ENCODE results near the gene DTNA.
A peak's percentile ranks its signal among the peaks of the same experiment; 100 is the strongest.
"Not testable (repeated sequence)": the region's sequence is repeated elsewhere in the genome, so short reads cannot be mapped to it uniquely, and the experiment has no call there.

DTNA gene

DNA sequence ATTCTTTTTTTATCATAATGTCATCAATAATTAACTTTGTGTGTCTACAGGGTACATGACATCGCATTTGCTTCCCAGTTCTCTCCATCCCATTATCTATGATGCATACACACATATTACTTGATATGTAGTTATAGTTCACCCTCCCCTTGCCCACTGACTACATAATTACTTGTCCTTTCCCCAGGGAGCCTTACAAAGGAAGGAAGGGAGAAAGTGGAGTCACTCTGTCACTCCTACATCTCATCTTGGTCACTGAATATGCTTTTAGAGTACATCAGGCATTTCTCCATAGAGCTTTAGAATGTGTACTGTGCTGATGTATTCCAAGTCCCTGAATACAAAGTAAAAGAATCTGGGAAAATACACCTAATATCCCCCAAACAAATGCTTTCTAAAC, 6.0 kb upstream of the DTNA start:
- TF ChIP-seq, protein P1, sequence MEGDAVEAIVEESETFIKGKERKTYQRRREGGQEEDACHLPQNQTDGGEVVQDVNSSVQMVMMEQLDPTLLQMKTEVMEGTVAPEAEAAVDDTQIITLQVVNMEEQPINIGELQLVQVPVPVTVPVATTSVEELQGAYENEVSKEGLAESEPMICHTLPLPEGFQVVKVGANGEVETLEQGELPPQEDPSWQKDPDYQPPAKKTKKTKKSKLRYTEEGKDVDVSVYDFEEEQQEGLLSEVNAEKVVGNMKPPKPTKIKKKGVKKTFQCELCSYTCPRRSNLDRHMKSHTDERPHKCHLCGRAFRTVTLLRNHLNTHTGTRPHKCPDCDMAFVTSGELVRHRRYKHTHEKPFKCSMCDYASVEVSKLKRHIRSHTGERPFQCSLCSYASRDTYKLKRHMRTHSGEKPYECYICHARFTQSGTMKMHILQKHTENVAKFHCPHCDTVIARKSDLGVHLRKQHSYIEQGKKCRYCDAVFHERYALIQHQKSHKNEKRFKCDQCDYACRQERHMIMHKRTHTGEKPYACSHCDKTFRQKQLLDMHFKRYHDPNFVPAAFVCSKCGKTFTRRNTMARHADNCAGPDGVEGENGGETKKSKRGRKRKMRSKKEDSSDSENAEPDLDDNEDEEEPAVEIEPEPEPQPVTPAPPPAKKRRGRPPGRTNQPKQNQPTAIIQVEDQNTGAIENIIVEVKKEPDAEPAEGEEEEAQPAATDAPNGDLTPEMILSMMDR (IDR thresholded peaks at IDR 0.05; ENCODE audit: low read depth, low read length, missing control alignments): no peak
- DNase-seq (ENCODE audit: low read depth): no peak
- H3K4me3 ChIP-seq (ENCODE audit: low read depth, low read length): no peak overlapping the region
- in situ Hi-C loops (cut with HindIII; ENCODE audit: low sequenced_read_pairs): no loop called here

DNA sequence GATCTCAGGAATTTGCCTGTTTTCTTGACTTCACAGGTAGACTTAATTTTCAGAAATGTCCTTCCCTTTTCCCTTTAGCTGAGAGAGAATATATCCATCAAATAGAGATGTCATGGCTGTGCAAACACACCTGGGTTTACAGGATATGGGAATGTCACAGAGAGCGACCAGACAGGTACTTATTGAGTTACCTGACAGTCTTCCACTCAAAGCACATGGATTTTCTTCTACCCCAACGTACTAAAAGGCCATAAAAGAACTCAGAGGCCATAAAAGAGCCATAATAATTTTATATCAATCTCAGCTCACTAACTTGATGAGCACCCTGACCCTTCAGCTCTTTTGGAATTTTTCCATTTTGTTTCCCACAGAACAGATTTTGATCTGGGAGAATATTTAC, 5.3 kb upstream of the DTNA start:
- in situ Hi-C loops (cut with HindIII; ENCODE audit: low sequenced_read_pairs): no loop called here
- H3K4me3 ChIP-seq (ENCODE audit: low read depth, low read length): no peak overlapping the region
- no peak for DNase-seq (ENCODE audit: low read depth)
- TF ChIP-seq, protein P1 (IDR thresholded peaks at IDR 0.05; ENCODE audit: low read depth, low read length, missing control alignments): no peak

DNA sequence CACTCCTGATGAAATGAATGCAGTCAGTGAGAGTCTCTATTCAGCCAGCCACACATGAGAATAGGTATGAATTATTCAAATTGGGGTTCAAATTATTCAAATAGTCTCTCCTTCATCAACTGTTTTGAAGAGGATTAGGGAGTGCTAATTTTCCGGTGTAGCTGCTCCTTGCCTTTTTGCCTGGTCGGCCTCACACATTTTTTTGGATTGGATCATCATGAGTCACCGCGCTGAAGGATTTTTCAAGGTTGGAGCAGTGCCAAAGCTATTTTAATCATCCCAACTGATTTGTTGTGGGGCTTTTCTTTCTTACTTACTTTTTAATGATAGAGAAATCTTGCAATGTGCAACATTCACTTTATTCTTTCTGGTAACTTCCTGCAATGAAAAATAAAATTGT, 2.4 kb upstream of the DTNA start:
- TF ChIP-seq, protein P1 (IDR thresholded peaks at IDR 0.05; ENCODE audit: low read depth, low read length, missing control alignments): no peak
- in situ Hi-C loops (cut with HindIII; ENCODE audit: low sequenced_read_pairs): no loop called here
- DNase-seq (ENCODE audit: low read depth): peak; percentile 93
- H3K4me3 ChIP-seq (ENCODE audit: low read depth, low read length): no peak overlapping the region

DNA sequence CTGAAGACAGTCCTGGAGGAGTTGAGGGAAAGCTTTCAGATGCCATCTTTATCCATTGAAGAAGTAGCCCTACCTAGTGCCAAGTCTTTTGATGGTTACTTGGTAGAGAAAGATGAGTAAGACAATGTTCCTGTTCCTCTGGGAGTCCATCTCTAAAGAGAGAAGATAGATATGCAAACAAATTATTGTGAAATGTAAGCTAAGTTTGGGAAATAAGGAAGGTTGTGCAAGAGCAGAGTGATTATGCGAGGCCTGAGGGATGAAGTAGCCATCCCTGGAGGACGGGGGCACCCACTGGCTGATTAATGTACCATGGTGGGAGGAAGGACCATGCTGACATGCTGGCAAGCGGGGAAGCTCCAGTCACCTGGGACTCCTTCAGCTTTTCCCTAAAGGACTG, 994 bp upstream of the DTNA start:
- TF ChIP-seq, protein P1 (IDR thresholded peaks at IDR 0.05; ENCODE audit: low read depth, low read length, missing control alignments): no peak
- in situ Hi-C loops (cut with HindIII; ENCODE audit: low sequenced_read_pairs): no loop called here
- no peak overlapping the region for H3K4me3 ChIP-seq (ENCODE audit: low read depth, low read length)
- no peak for DNase-seq (ENCODE audit: low read depth)

- H3K4me3 ChIP-seq (ENCODE audit: low read depth, low read length): peak overlapping the region; percentile 45
- no peak for DNase-seq (ENCODE audit: low read depth)
- TF ChIP-seq, protein P1 (IDR thresholded peaks at IDR 0.05; ENCODE audit: low read depth, low read length, missing control alignments): no peak
- in situ Hi-C loops (cut with HindIII; ENCODE audit: low sequenced_read_pairs): no loop called here
Measured at GRCh38 chr18:34710458-34710914, 388 bp downstream of the DTNA start.

DNA sequence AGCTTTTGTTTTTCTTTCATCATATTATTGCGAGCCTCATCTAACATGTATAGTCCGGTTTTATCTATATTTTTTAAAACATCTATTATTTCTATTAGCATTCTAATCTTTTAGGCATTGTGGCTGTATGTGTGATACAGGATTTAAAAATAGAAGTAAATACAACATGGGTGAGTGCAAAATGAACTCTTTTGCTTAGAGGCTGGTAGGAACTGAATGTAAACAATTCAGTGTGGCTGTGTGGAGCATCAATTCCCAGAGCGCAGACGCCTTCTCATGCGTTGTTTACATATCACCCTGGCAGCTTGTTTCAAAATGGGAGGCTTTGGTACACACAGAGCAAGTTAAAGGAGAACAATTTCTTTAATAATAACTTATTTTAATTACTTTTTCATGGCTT, 836 bp downstream of the DTNA start:
- DNase-seq (ENCODE audit: low read depth): peak; percentile 33
- TF ChIP-seq, protein P1 (IDR thresholded peaks at IDR 0.05; ENCODE audit: low read depth, low read length, missing control alignments): no peak
- H3K4me3 ChIP-seq (ENCODE audit: low read depth, low read length): peak overlapping the region; percentile 45
- in situ Hi-C loops (cut with HindIII; ENCODE audit: low sequenced_read_pairs): no loop called here

DNA sequence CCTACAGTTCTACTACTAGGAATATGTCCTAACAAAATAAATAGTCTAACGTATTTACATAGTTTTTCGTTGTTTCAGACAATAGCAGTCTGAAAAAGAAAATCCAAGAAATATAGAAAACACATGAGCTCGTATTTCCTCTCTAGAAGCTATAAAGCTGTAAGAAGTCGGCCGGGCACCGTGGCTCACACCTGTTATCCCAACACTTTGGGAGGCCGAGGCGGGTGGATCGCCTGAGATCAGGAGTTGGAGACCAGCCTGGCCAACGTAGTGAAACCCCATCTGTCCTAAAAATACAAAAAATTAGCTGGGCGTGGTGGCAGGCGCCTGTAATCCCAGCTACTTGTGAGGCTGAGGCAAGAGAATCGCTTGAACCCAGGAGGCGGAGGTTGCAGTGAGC, 6.0 kb downstream of the DTNA start:
- in situ Hi-C loops (cut with HindIII; ENCODE audit: low sequenced_read_pairs); DNase-seq (ENCODE audit: low read depth): not testable (repeated sequence)

More for the DNA sequence above, 6.0 kb downstream of the DTNA start:
- H3K4me3 ChIP-seq (ENCODE audit: low read depth, low read length): not testable (repeated sequence)
